ENCODE data around the gene ATIC.

DNA sequence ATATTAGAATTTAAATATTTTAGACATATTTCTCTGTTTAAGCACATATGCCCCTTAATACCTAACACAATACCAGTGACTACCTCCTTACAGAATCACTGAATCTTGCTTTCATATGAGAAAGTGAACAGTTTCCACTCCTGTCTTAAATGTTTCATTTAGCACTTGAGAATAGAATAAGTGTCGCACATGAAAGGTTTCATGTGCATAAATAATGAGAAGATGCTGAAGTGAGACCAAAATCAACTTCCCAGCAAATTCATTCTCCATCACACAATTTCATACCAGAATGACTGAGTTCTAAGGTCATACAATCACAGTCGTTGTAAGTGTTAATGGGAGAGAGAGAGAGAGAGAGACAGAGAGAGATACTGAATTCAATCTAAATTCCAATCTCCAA, 51.2 kb downstream of the ATIC start:
- no peak for TF ChIP-seq CTCF (IDR thresholded peaks at IDR 0.05)
- TF ChIP-seq ZFX (IDR thresholded peaks at IDR 0.05; ENCODE audit: borderline replicate concordance), result no peak

Data from 22Rv1 (cell line).